Measurements from ENCODE around the gene CDH16. TPM values are rescaled to one million over a fixed set of nuclear protein-coding genes. Genes with fewer than 3 reads are reported as not detected.
A peak's percentile ranks its signal among the peaks of the same experiment; 100 is the strongest.

CDH16 gene
- total and polyA plus RNA-seq, 11 donors, result 0.08 to 1.6 (median 0.17) TPM; not detected in 5

- intact Hi-C loops (cut with DNase I), result no loop called here
- Histone ChIP-seq H3K36me3 (peaks cover 0 to 25% (median 10%) of the 10 kb centered on the region in 9 donors), H3K4me1 (peaks cover 0 to 58% (median 30%) of the 10 kb centered on the region in 12 donors), H3K27me3 (peaks cover 0 to 32% (median 0%) of the 10 kb centered on the region in 9 donors), H3K27ac (peak overlapping the region in 11 of 12 donors; percentile 80 to 99 (median 92)), H3K4me3 (no peak overlapping the region), H3K9me3 (no peaks in the 10 kb centered on the region)
- TF ChIP-seq POLR2A (IDR thresholded peaks at IDR 0.05), result no peak
- TF ChIP-seq, protein P1, sequence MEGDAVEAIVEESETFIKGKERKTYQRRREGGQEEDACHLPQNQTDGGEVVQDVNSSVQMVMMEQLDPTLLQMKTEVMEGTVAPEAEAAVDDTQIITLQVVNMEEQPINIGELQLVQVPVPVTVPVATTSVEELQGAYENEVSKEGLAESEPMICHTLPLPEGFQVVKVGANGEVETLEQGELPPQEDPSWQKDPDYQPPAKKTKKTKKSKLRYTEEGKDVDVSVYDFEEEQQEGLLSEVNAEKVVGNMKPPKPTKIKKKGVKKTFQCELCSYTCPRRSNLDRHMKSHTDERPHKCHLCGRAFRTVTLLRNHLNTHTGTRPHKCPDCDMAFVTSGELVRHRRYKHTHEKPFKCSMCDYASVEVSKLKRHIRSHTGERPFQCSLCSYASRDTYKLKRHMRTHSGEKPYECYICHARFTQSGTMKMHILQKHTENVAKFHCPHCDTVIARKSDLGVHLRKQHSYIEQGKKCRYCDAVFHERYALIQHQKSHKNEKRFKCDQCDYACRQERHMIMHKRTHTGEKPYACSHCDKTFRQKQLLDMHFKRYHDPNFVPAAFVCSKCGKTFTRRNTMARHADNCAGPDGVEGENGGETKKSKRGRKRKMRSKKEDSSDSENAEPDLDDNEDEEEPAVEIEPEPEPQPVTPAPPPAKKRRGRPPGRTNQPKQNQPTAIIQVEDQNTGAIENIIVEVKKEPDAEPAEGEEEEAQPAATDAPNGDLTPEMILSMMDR (IDR thresholded peaks at IDR 0.05), result no peak
- 61 to 84% (median 77%) methylated on average over 8 of the region's 8 CpGs for WGBS, 4 donors
- DNase-seq, result peak in 1 of 5 donors; percentile 66
- ATAC-seq, result no peak
These were observed 9.4 kb upstream of the CDH16 start for GRCh38 chr16:66927918-66928649.

- ATAC-seq (peak; percentile 8 to 47 (median 32)), DNase-seq (peak in 4 of 5 donors; percentile 62 to 89 (median 75))
- Histone ChIP-seq H3K4me3 (no peak overlapping the region), H3K27ac (peak overlapping the region; percentile 62 to 99 (median 92)), H3K36me3 (peaks cover 0 to 23% (median 7%) of the 10 kb centered on the region in 9 donors), H3K27me3 (peaks cover 0 to 34% (median 0%) of the 10 kb centered on the region in 9 donors), H3K9me3 (no peaks in the 10 kb centered on the region), H3K4me1 (peaks cover 0 to 55% (median 25%) of the 10 kb centered on the region in 12 donors)
- TF ChIP-seq, protein P1 (IDR thresholded peaks at IDR 0.05), result no peak
- 29 to 60% (median 40%) methylated on average over 1 to 3 of the region's 3 CpGs for WGBS, 4 donors
- intact Hi-C loops (cut with DNase I), result loop anchor here in 1 of 10 donors (1.0 kb wide), 1 partner anchor 24 kb away; no protein-coding TSS in a partner anchor
These were observed 8.3 kb upstream of the CDH16 start for GRCh38 chr16:66926961-66927436.

DNA sequence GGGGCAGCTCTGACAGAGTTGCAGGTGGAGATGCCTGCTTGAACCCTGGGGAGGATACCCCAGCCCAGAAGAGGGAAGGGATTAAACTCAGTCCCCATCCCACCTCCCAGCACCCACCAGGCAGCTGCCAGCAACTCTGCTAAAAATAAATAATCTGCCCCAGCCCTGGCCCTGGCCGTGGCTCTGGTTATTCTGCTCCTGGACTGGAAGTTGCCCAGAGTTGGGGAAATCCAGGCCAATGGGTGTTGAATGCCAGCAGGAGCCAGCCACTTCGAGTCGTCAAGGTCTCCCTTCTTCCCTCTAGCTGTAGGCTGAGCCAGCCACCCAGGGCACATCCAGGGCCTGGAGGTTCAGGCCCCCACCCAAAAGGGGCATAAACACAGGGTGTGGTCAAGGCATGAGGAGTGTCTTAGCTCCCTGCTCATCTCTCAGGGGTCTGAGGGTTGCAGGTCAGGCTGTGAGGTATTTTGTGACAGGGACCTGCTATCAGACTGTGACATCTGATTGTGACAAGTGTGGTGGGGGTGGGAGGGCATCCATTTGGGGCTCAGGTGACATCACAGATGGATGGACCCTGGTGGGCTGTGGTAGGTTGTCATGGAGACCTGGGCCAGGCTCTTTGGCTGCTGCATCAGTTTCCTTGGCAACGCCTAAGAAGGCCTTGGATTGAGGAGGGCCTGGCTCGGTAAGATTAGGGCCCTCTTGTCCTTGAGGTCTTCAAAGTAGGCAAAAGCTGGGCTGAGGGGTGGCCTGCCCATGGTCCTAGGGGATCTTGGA, 7.7 kb upstream of the CDH16 start:
- Histone ChIP-seq H3K4me1 (peaks cover 0 to 60% (median 28%) of the 10 kb centered on the region in 12 donors), H3K27me3 (peaks cover 0 to 34% (median 0%) of the 10 kb centered on the region in 9 donors), H3K9me3 (no peaks in the 10 kb centered on the region), H3K36me3 (peaks cover 0 to 24% (median 3%) of the 10 kb centered on the region in 9 donors), H3K27ac (peak overlapping the region; percentile 80 to 99 (median 93)), H3K4me3 (peak overlapping the region in 11 of 12 donors; percentile 54 to 94 (median 71))
- ATAC-seq, result peak; percentile 31 to 66 (median 48)
- no peak for TF ChIP-seq POLR2A (IDR thresholded peaks at IDR 0.05)
- TF ChIP-seq, protein P1 (IDR thresholded peaks at IDR 0.05), result peak in 2 of 12 donors; percentile 4 to 10
- WGBS, 4 donors, result 39 to 57% (median 49%) methylated on average over 4 to 5 of the region's 5 CpGs
- peak; percentile 72 to 86 (median 78) for DNase-seq
- intact Hi-C loops (cut with DNase I), result loop anchor here in 1 of 10 donors (1.0 kb wide), 1 partner anchor 23 kb away; no protein-coding TSS in a partner anchor

All from heart left ventricle (tissue), 16 donors.